Cardiac muscle cell (in vitro differentiated cells and primary cell): ENCODE measurements around the gene ZFR2. TPM values are rescaled to one million over a fixed set of nuclear protein-coding genes. Genes with fewer than 3 reads are reported as not detected.
"Not testable (repeated sequence)": the region's sequence is repeated elsewhere in the genome, so short reads cannot be mapped to it uniquely, and the experiment has no call there.

Experiments used
- DNase-seq, 2 donors: peaks; one replicate each; pipeline versions ENCODE4 v3.0.0 to v3.0.0-alpha.2; 2010 to 2017; ENCODE audit warnings: low read depth in 1 of 2, low spot score in 1 of 2
- H3K27ac ChIP-seq: fragments of 200-600 bp; sonication (generic); 2 replicates; pipeline ENCODE4 v1.5.1; 2016
- H3K27me3 ChIP-seq: fragments of 200-600 bp; sonication (generic); 2 replicates; pipeline ENCODE4 v1.6.0; 2016; ENCODE audit warnings: control low read depth
- H3K36me3 ChIP-seq: fragments of 200-600 bp; sonication (generic); 2 replicates; pipeline ENCODE4 v1.5.1; 2016; ENCODE audit warnings: control low read depth
- H3K4me1 ChIP-seq: fragments of 200-600 bp; sonication (generic); 2 replicates; pipeline ENCODE4 v1.8.1; 2017; ENCODE audit warnings: low read depth, mild to moderate bottlenecking, mixed run types
- H3K4me3 ChIP-seq: fragments of 200-600 bp; sonication (generic); 2 replicates; pipeline ENCODE4 v1.5.1; 2016; ENCODE audit warnings: mild to moderate bottlenecking
- H3K9me3 ChIP-seq: fragments of 200-600 bp; sonication (generic); 2 replicates; pipeline ENCODE4 v1.5.1; 2017; ENCODE audit warnings: low read depth, mild to moderate bottlenecking, control low read depth
- polyA plus RNA-seq: library from polyadenylated mRNA; unstranded; fragments of >200 nt; fragmentation: Nextera tagmentation; extraction: Ambion mirVana; gene quantifications from 2 replicates; pipeline ENCODE4 v1.2.1, GENCODE V29; 2016
- total RNA-seq: library from RNA; depleted of rRNA; stranded (reverse); fragments of >200 nt; gene quantifications from 2 replicates; pipeline ENCODE4 v1.2.3, GENCODE V29; 2016
- TF ChIP-seq, protein P1 (sequence below): IDR thresholded peaks from 2 replicates; pipeline ENCODE4 v1.5.1; 2012; ENCODE audit warnings: low read depth, mild to moderate bottlenecking, low read length

The ZFR2 gene
- total and polyA plus RNA-seq, 2 experiments from 2014 or later = 18.8 to 44.7 TPM

- Histone ChIP-seq H3K4me1 (peaks cover 4% of the 10 kb centered on the region), H3K27me3 (peaks cover 40% of the 10 kb centered on the region), H3K36me3 (no peaks in the 10 kb centered on the region), H3K4me3 (no peak overlapping the region), H3K9me3 (no peaks in the 10 kb centered on the region), H3K27ac (no peak overlapping the region)
- TF ChIP-seq, protein P1, sequence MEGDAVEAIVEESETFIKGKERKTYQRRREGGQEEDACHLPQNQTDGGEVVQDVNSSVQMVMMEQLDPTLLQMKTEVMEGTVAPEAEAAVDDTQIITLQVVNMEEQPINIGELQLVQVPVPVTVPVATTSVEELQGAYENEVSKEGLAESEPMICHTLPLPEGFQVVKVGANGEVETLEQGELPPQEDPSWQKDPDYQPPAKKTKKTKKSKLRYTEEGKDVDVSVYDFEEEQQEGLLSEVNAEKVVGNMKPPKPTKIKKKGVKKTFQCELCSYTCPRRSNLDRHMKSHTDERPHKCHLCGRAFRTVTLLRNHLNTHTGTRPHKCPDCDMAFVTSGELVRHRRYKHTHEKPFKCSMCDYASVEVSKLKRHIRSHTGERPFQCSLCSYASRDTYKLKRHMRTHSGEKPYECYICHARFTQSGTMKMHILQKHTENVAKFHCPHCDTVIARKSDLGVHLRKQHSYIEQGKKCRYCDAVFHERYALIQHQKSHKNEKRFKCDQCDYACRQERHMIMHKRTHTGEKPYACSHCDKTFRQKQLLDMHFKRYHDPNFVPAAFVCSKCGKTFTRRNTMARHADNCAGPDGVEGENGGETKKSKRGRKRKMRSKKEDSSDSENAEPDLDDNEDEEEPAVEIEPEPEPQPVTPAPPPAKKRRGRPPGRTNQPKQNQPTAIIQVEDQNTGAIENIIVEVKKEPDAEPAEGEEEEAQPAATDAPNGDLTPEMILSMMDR = no peak
- no peak for DNase-seq
Observed at GRCh38 chr19:3881272-3882040, 12.6 kb upstream of the ZFR2 start.

DNA sequence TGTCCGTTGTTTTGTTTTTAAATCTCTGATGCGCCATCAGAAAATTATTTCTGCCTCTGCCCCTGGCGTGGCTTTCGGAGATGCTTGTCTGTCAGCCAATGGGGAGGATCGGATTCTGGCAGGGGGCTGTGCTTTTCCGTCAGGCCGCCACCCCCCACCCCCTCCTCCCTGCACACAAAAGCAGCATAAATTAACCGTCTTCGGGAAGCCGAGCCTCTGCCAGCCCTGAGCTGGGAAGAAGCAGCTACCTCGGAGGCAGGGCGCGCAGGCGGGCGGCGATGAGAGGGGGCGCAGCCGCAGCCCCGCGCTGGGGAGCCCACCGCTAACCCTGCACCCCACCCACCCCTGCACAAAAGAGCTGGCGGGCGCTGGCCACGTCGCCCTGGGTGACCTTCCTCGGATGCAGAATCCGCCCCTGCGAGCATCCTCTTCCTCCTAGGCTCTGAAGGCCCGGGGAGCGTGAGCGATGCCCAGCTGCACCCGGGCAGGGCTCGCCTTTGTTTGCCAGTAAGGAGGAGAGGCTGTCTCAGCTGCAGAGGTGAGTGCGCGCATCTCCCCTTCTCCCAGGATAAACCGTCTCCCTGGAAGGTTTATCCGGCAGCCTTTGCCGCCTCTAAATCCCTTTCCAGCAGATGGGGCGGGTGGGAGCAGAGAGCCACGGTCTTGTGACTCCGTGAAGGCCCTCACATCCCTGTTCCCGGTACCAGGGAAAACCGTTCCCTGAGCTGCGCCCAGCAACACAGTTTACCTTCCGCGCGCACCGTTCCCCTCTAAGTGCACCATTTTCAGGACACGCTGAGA lies 11.8 kb upstream of the ZFR2 start, which contains the start of gene ATCAY:
Gene ATCAY (plus strand): TSS at position 215 of the 801 bp plus-strand sequence. CDS start 5,083 bp downstream, outside the sequence.
- Histone ChIP-seq H3K4me3 (peak within 1 kb of the TSS; percentile 10), H3K27me3 (peaks cover 40% of the 10 kb centered on the region), H3K4me1 (peaks cover 4% of the 10 kb centered on the region), H3K9me3 (no peaks in the 10 kb centered on the region), H3K27ac (no peak within 1 kb of the TSS), H3K36me3 (no peaks in the 10 kb centered on the region)
- DNase-seq = peak; percentile 3 to 27
- TF ChIP-seq, protein P1 = no peak

- DNase-seq = no peak
- Histone ChIP-seq H3K4me1 (peaks cover 4% of the 10 kb centered on the region), H3K36me3 (no peaks in the 10 kb centered on the region), H3K27me3 (peaks cover 40% of the 10 kb centered on the region), H3K27ac (no peak overlapping the region), H3K4me3 (no peak overlapping the region), H3K9me3 (no peaks in the 10 kb centered on the region)
- TF ChIP-seq, protein P1 = no peak
Observed at GRCh38 chr19:3879656-3880055, 10.8 kb upstream of the ZFR2 start.

- not testable (repeated sequence) for H3K4me3 ChIP-seq, H3K36me3 ChIP-seq, DNase-seq, H3K4me1 ChIP-seq, H3K27ac ChIP-seq, H3K9me3 ChIP-seq
- peaks cover 17% of the 10 kb centered on the region for H3K27me3 ChIP-seq
Observed at GRCh38 chr19:3874695-3875094, 5.9 kb upstream of the ZFR2 start.

DNA sequence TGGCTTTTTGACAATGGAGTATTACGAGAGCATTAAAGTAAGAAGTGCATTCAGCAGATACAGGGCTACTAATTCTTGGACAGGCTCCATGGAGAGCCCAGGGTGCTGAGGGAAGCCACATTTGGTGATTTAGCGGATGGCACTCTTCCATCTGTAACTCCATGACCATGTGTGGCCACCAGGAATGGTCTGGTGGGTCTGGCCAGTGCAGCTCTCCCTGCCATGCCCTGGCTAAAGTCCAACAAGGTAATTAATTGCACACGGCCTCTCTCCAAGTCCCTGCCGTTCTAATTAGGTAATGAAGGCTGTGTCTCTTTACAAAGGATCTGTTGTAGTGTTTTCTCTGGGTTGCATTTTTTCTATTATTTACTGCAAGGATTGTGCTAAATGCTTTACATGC lies 4.3 kb upstream of the ZFR2 start:
- Histone ChIP-seq H3K9me3 (no peaks in the 10 kb centered on the region), H3K36me3 (no peaks in the 10 kb centered on the region), H3K27me3 (peaks cover 9% of the 10 kb centered on the region), H3K4me3 (no peak overlapping the region), H3K4me1 (no peaks in the 10 kb centered on the region), H3K27ac (no peak overlapping the region)
- TF ChIP-seq, protein P1 = no peak
- no peak for DNase-seq
